Measurements from ENCODE around the gene PKNOX2. TPM values are rescaled to one million over a fixed set of nuclear protein-coding genes. Genes with fewer than 3 reads are reported as not detected.

Gene PKNOX2
- total RNA-seq, 2 donors from 2014 or later: 5.5 to 6.9 TPM

DNA sequence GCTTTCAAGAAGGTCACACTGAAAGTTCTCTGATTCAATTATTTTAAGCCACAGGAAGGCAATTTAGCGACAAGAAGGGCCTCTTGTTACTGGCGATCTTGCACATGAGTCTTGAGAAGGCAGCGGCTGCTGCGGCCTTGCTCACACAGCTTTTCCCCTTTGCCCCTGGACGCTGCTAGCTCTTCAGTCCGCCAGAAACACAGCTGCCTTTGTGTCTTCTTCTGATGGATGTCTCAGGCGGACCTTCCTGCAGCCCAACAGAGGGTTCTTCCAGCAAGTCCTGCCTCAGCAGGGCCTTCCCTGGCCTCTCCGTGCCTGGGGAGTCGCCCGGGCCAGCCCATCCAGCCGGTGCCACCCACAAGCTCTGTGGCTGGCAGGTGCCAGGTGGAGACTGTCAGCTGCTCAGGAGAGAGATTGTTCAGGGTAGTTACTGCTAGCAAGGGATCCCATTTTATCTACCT, 59.4 kb downstream of the PKNOX2 start:
- DNase-seq (ENCODE audit: low spot score): no peak
- no peaks in the 10 kb centered on the region for H3K27me3 ChIP-seq
- peaks cover 0 to 14% of the 10 kb centered on the region in 2 donors for H3K4me1 ChIP-seq
- H3K9me3 ChIP-seq: no peaks in the 10 kb centered on the region
- TF ChIP-seq, protein P1, sequence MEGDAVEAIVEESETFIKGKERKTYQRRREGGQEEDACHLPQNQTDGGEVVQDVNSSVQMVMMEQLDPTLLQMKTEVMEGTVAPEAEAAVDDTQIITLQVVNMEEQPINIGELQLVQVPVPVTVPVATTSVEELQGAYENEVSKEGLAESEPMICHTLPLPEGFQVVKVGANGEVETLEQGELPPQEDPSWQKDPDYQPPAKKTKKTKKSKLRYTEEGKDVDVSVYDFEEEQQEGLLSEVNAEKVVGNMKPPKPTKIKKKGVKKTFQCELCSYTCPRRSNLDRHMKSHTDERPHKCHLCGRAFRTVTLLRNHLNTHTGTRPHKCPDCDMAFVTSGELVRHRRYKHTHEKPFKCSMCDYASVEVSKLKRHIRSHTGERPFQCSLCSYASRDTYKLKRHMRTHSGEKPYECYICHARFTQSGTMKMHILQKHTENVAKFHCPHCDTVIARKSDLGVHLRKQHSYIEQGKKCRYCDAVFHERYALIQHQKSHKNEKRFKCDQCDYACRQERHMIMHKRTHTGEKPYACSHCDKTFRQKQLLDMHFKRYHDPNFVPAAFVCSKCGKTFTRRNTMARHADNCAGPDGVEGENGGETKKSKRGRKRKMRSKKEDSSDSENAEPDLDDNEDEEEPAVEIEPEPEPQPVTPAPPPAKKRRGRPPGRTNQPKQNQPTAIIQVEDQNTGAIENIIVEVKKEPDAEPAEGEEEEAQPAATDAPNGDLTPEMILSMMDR (IDR thresholded peaks at IDR 0.05): no peak
- peak overlapping the region in 1 of 2 donors; percentile 10 for H3K27ac ChIP-seq
- no peak overlapping the region for H3K4me3 ChIP-seq
- H3K36me3 ChIP-seq: no peaks in the 10 kb centered on the region

DNA sequence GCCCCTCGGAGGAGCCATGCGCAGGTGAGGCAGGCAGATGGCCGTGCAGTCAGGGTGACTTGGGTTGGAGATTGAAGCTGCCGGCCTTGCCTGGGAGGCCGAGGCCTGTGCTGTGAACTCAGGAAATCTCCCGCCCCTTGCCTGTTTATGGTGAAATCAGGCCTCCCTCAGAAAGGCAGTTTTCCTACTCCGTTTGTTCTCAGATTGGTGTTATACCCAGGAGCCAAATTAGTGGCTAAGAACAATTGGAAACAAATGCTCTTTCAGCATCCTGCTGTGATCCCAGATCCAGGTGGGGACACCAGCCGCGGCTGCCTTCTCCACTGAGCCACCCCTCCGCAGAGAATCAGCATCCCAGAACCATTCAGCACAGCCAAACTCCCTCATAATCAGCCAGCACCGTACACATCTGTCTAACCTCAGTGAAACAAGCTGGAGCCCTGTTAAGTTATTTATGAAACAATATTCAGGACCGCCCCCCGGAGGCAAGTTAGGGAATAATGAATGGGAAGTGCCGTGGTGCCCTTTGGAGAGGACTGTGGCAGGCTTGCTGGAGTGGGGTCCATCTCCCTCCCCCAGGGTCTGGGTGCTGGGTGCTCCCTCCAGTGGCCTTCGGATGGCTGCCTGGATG, 60.0 kb downstream of the PKNOX2 start:
- Histone ChIP-seq H3K36me3 (no peaks in the 10 kb centered on the region), H3K27ac (peak overlapping the region; percentile 10 to 29)
- DNase-seq (ENCODE audit: low spot score): peak; percentile 73

DNA sequence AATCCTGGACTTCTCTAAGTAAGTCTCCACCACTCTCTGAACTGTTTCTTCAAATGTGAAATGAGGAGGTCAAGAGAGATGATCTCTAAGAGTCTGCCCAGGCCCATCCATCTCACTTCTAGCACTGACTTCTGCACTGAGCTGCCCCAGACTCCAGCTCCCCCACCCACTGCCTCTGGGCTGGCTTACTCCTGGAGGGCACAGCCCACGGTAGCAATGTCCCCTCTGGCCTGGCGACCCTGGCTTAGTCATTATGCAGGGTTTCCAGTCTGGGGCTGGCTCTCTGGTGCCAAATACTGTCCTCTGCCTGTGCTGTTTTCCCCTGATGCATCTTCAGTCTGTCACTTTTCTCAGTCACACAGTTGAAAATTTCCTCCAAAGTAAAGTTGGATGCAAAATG, 60.9 kb downstream of the PKNOX2 start:
- no peak for DNase-seq (ENCODE audit: low spot score)
- Histone ChIP-seq H3K4me3 (no peak overlapping the region), H3K36me3 (no peaks in the 10 kb centered on the region), H3K4me1 (peaks cover 0 to 14% of the 10 kb centered on the region in 2 donors), H3K27me3 (no peaks in the 10 kb centered on the region), H3K9me3 (no peaks in the 10 kb centered on the region), H3K27ac (no peak overlapping the region)
- TF ChIP-seq, protein P1 (IDR thresholded peaks at IDR 0.05): no peak

More for the DNA sequence above, 60.0 kb downstream of the PKNOX2 start:
- Histone ChIP-seq H3K4me1 (peaks cover 0 to 14% of the 10 kb centered on the region in 2 donors), H3K9me3 (no peaks in the 10 kb centered on the region), H3K27me3 (no peaks in the 10 kb centered on the region), H3K4me3 (no peak overlapping the region)
- TF ChIP-seq, protein P1 (IDR thresholded peaks at IDR 0.05): peak; percentile 12 to 61

DNA sequence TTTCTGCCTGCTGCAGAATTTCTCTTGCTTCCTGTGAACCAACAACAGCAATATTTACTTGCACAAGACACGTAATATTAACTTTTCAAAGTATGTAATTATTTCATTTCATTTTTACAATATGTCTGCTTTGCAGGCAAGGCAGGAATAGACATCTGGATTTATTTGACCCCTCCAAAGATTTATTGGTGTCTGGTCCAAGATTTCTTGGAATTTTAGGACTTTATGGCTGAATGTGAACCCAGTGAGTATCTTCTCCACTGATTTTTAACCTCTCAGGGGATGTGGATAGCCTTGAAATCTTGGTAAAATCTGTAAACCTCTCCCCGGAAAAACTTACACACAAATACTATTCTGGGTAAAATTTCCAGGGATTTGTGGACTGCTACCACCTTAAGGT, 61.5 kb downstream of the PKNOX2 start:
- no peak for DNase-seq (ENCODE audit: low spot score)
- Histone ChIP-seq H3K27ac (no peak overlapping the region), H3K4me1 (peaks cover 0 to 14% of the 10 kb centered on the region in 2 donors), H3K9me3 (no peaks in the 10 kb centered on the region), H3K4me3 (no peak overlapping the region), H3K36me3 (no peaks in the 10 kb centered on the region), H3K27me3 (no peaks in the 10 kb centered on the region)
- TF ChIP-seq, protein P1 (IDR thresholded peaks at IDR 0.05): no peak

DNA sequence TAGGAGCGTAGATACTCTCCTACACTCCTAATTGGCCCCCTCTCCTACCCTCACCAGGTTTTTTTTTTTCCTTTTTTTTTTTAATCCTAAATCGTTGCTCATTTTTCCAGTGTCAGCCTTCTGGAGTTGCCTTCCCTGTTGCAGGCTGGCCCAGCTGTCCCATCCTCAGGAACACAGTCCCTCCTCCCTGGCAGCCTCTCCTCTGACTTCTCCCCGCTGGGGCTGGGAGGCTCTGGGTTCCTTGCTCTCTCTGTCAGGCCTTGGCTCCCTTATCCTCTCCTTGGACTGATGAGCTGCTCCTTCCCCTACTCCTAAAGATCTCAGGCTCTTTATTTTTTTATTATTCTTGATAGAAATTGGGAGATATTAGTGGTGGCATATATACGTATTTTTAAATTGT, 62.2 kb downstream of the PKNOX2 start:
- peaks cover 0 to 14% of the 10 kb centered on the region in 2 donors for H3K4me1 ChIP-seq
- no peaks in the 10 kb centered on the region for H3K9me3 ChIP-seq

More for the DNA sequence above, 62.2 kb downstream of the PKNOX2 start:
- Histone ChIP-seq H3K4me3 (no peak overlapping the region), H3K27me3 (no peaks in the 10 kb centered on the region), H3K36me3 (no peaks in the 10 kb centered on the region), H3K27ac (no peak overlapping the region)
- TF ChIP-seq, protein P1 (IDR thresholded peaks at IDR 0.05): no peak
- DNase-seq (ENCODE audit: low spot score): no peak

All from right atrium auricular region (tissue), 2 donors.